Measurements from ENCODE around the gene CCSER1. TPM values are rescaled to one million over a fixed set of nuclear protein-coding genes. Genes with fewer than 3 reads are reported as not detected.

Gene CCSER1
- polyA plus RNA-seq, 3 donors, result 0.09 to 0.75 (median 0.13) TPM

- no peaks in the 10 kb centered on the region for H3K27me3 Mint-ChIP-seq (ENCODE audit: low read depth in 3 of 3)
- H3K27ac ChIP-seq (ENCODE audit: low read depth in 1 of 2, low read length in 2 of 2), result no peak overlapping the region
- no peak for DNase-seq
- no peak overlapping the region for H3K27ac Mint-ChIP-seq
- H3K79me2 ChIP-seq (ENCODE audit: insufficient read depth, low read length), result no peaks in the 10 kb centered on the region
- no CpG with 5 or more reads among the region's 5 CpGs for WGBS (ENCODE audit: insufficient coverage)
- H4K20me1 ChIP-seq (ENCODE audit: insufficient read depth, low read length), result no peaks in the 10 kb centered on the region
- intact Hi-C loops (cut with micrococcal nuclease), result no loop called here
- H3K9me3 ChIP-seq (replicated peaks in 1 of 2; ENCODE audit: control insufficient read depth in 1 of 2, insufficient read depth in 1 of 2, low read length in 2 of 2), result no peaks in the 10 kb centered on the region
- peaks cover 2% of the 10 kb centered on the region for H3K4me1 Mint-ChIP-seq
- H3K36me3 ChIP-seq (replicated peaks in 1 of 2; ENCODE audit: control insufficient read depth in 1 of 2, insufficient read depth in 2 of 2, low read length in 2 of 2), result no peaks in the 10 kb centered on the region
- H3K4me3 Mint-ChIP-seq, result no peak overlapping the region
- H3K36me3 Mint-ChIP-seq, result no peaks in the 10 kb centered on the region
- H3K27me3 ChIP-seq (ENCODE audit: control insufficient read depth in 2 of 2, insufficient read depth in 2 of 2, low read length in 2 of 2), result no peaks in the 10 kb centered on the region
- no peak overlapping the region for H3K4me3 ChIP-seq (replicated peaks in 1 of 3; ENCODE audit: low read depth in 2 of 3, low read length in 3 of 3)
- no peak for TF ChIP-seq CTCF (IDR thresholded peaks at IDR 0.05)
- H3K9me3 Mint-ChIP-seq, result peaks cover 0 to 3% (median 2%) of the 10 kb centered on the region in 7 donors
- H2AFZ ChIP-seq (ENCODE audit: insufficient read depth, low read depth, low read length, poor library complexity, severe bottlenecking), result no peak overlapping the region
- H3K4me2 ChIP-seq (replicated peaks; ENCODE audit: extremely low read depth, low read length, poor library complexity, severe bottlenecking), result no peak overlapping the region
- no peaks in the 10 kb centered on the region for H3K4me1 ChIP-seq (ENCODE audit: control insufficient read depth in 1 of 2, insufficient read depth in 2 of 2, low read length in 2 of 2)
- H3K9ac ChIP-seq (ENCODE audit: insufficient read depth, low read length, poor library complexity, severe bottlenecking), result no peak overlapping the region
Measured at GRCh38 chr4:90165883-90166282, 38.7 kb downstream of the CCSER1 start.

- H3K27me3 ChIP-seq (ENCODE audit: control insufficient read depth in 2 of 2, insufficient read depth in 2 of 2, low read length in 2 of 2), result no peaks in the 10 kb centered on the region
- no peaks in the 10 kb centered on the region for H3K9me3 ChIP-seq (replicated peaks in 1 of 2; ENCODE audit: control insufficient read depth in 1 of 2, insufficient read depth in 1 of 2, low read length in 2 of 2)
- H3K4me3 Mint-ChIP-seq, result no peak overlapping the region
- no peak for TF ChIP-seq CTCF (IDR thresholded peaks at IDR 0.05)
- no peaks in the 10 kb centered on the region for H3K27me3 Mint-ChIP-seq (ENCODE audit: low read depth in 3 of 3)
- H2AFZ ChIP-seq (ENCODE audit: insufficient read depth, low read depth, low read length, poor library complexity, severe bottlenecking), result no peak overlapping the region
- H3K36me3 Mint-ChIP-seq, result no peaks in the 10 kb centered on the region
- no peaks in the 10 kb centered on the region for H3K4me1 Mint-ChIP-seq
- no peaks in the 10 kb centered on the region for H3K4me1 ChIP-seq (ENCODE audit: control insufficient read depth in 1 of 2, insufficient read depth in 2 of 2, low read length in 2 of 2)
- no peaks in the 10 kb centered on the region for H3K36me3 ChIP-seq (replicated peaks in 1 of 2; ENCODE audit: control insufficient read depth in 1 of 2, insufficient read depth in 2 of 2, low read length in 2 of 2)
- no peak overlapping the region for H3K27ac ChIP-seq (ENCODE audit: low read depth in 1 of 2, low read length in 2 of 2)
- no peak for DNase-seq
- no peak overlapping the region for H3K4me2 ChIP-seq (replicated peaks; ENCODE audit: extremely low read depth, low read length, poor library complexity, severe bottlenecking)
- peaks cover 0 to 3% (median 2%) of the 10 kb centered on the region in 7 donors for H3K9me3 Mint-ChIP-seq
- intact Hi-C loops (cut with micrococcal nuclease), result no loop called here
- H3K79me2 ChIP-seq (ENCODE audit: insufficient read depth, low read length), result no peaks in the 10 kb centered on the region
- H3K9ac ChIP-seq (ENCODE audit: insufficient read depth, low read length, poor library complexity, severe bottlenecking), result no peak overlapping the region
- no peak overlapping the region for H3K27ac Mint-ChIP-seq
- H4K20me1 ChIP-seq (ENCODE audit: insufficient read depth, low read length), result no peaks in the 10 kb centered on the region
- WGBS (ENCODE audit: insufficient coverage), result no CpG with 5 or more reads among the region's 2 CpGs
- no peak overlapping the region for H3K4me3 ChIP-seq (replicated peaks in 1 of 3; ENCODE audit: low read depth in 2 of 3, low read length in 3 of 3)
Measured at GRCh38 chr4:90171491-90171890, 44.3 kb downstream of the CCSER1 start.

All from CD14-positive monocyte (primary cell).